ENCODE results near the gene BAZ2A.

The BAZ2A gene

GRCh38 chr12:56568146-56568545 is 62.0 kb downstream of the BAZ2A start:
- no peak overlapping the region for H3K4me3 ChIP-seq (ENCODE audit: low read depth, low read length)
- ChIA-PET CTCF (interaction anchor here (1.8 to 5.8 kb wide), 3 partner anchors 11 to 54 kb away, joined by 5 to 93 read pairs (median 15); no protein-coding TSS in a partner anchor), POLR2A (no interaction called here)
- DNase-seq (ENCODE audit: low read depth, low spot score): no peak
- TF ChIP-seq CTCF (IDR thresholded peaks at IDR 0.05; ENCODE audit: insufficient read depth, low read length, missing control alignments): no peak

- ChIA-PET CTCF (interaction anchor here (1.0 to 5.8 kb wide), 2 partner anchors 51 to 56 kb away, joined by 3 to 93 read pairs; no protein-coding TSS in a partner anchor), POLR2A (no interaction called here)
- no peak for TF ChIP-seq CTCF (IDR thresholded peaks at IDR 0.05; ENCODE audit: insufficient read depth, low read length, missing control alignments)
- DNase-seq (ENCODE audit: low read depth, low spot score): peak; percentile 5
- H3K4me3 ChIP-seq (ENCODE audit: low read depth, low read length): no peak overlapping the region
Observed at GRCh38 chr12:56565510-56566101, 64.5 kb downstream of the BAZ2A start.

- no peak overlapping the region for H3K4me3 ChIP-seq (ENCODE audit: low read depth, low read length)
- POLR2A ChIA-PET: no interaction called here
- CTCF ChIA-PET: interaction anchor here (1.2 kb wide), 1 partner anchor 44 kb away, joined by 3 read pairs; no protein-coding TSS in a partner anchor
- TF ChIP-seq CTCF (IDR thresholded peaks at IDR 0.05; ENCODE audit: insufficient read depth, low read length, missing control alignments): no peak
- no peak for DNase-seq (ENCODE audit: low read depth, low spot score)
Observed at GRCh38 chr12:56551070-56551469, 79.1 kb downstream of the BAZ2A start.

GRCh38 chr12:56546680-56547079 is 83.4 kb downstream of the BAZ2A start:
- DNase-seq (ENCODE audit: low read depth, low spot score): no peak
- CTCF ChIA-PET: interaction anchor here (1.1 kb wide), 1 partner anchor 33 kb away, joined by 3 read pairs; no protein-coding TSS in a partner anchor
- POLR2A ChIA-PET: no interaction called here
- H3K4me3 ChIP-seq (ENCODE audit: low read depth, low read length): no peak overlapping the region
- no peak for TF ChIP-seq CTCF (IDR thresholded peaks at IDR 0.05; ENCODE audit: insufficient read depth, low read length, missing control alignments)

All from AG04449 (cell line).